NT2/D1 (cell line): ENCODE data around the gene PUS7.

Experiments used
- DNase-seq: peaks from one replicate; pipeline ENCODE4 v3.0.0-alpha.2; 2011; ENCODE audit warnings: low read depth, low spot score
- H3K27me3 ChIP-seq: 2 replicates; pipeline ENCODE4 v1.6.0; 2011; ENCODE audit warnings: mild to moderate bottlenecking; ENCODE audit not compliant: insufficient read length, insufficient read depth
- H3K36me3 ChIP-seq: 2 replicates; pipeline ENCODE4 v1.6.1; 2011; ENCODE audit warnings: mild to moderate bottlenecking, low read length, mixed read lengths; ENCODE audit not compliant: insufficient read depth, insufficient read length
- H3K4me1 ChIP-seq: 2 replicates; pipeline ENCODE4 v1.5.1; 2011; ENCODE audit not compliant: insufficient read depth, insufficient read length
- H3K4me3 ChIP-seq: 2 replicates; pipeline ENCODE4 v1.5.1; 2011; ENCODE audit warnings: low read depth; ENCODE audit not compliant: insufficient read length
- H3K9ac ChIP-seq: 2 replicates; pipeline ENCODE4 v1.6.0; 2011; ENCODE audit warnings: low read depth; ENCODE audit not compliant: insufficient read length
- H3K9me3 ChIP-seq: 2 replicates; pipeline ENCODE4 v1.5.1; 2011; ENCODE audit warnings: mild to moderate bottlenecking, low read length; ENCODE audit not compliant: insufficient read depth
- SUZ12 ChIP-seq: IDR thresholded peaks from 2 replicates; pipeline ENCODE4 v1.6.1; 2011; ENCODE audit not compliant: insufficient read length, insufficient read depth; ENCODE audit errors: extremely low read depth
- YY1 ChIP-seq: IDR thresholded peaks from 2 replicates; pipeline ENCODE4 v1.6.1; 2011; ENCODE audit not compliant: insufficient read length, insufficient read depth
- ZNF274 ChIP-seq: IDR thresholded peaks from 2 replicates; pipeline ENCODE4 v1.6.1; 2011; ENCODE audit warnings: mild to moderate bottlenecking, low read depth, low read length

The PUS7 gene

DNA sequence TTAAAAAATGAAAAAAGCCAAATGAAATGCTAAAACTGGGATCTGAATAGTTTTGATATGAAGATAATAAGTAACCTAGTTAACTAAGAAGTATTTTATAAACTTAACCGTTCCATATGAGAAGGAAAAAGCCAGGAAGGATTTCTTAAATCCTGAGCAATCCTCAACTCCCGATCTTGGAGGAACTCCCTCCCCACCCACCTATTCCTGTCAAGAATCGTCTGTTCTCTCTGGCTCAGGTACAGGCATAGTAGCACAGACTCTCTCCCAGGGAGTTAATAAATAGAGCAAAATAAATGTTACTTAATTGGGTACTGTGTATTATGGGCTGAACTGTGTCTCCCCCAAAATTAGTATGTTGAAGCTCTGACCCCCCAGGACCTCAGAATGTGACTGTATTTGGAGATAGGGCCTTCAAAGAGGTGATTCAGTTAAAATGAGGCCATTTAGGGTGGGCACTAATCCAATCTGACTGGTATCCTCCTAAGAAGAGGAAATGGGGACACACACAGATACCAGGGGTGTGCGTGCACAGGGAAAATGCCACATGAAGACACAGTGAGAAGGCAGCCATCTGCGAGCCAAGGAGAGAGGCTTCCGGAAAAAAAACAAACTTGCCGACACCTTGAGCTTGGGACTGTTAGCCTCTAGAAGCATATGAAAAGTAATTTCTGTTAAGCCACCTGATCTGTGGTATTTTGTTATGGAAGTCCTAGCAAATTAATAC, 28.7 kb downstream of the PUS7 start:
- no peak for TF ChIP-seq ZNF274
- no peak for TF ChIP-seq SUZ12
- no peak for TF ChIP-seq YY1
- no peaks in the 10 kb centered on the region for H3K4me1 ChIP-seq
- no peaks in the 10 kb centered on the region for H3K9me3 ChIP-seq
- H3K27me3 ChIP-seq, result no peaks in the 10 kb centered on the region
- no peak overlapping the region for H3K4me3 ChIP-seq
- no peak overlapping the region for H3K9ac ChIP-seq
- DNase-seq, result no peak
- H3K36me3 ChIP-seq, result peaks cover 23% of the 10 kb centered on the region

- Histone ChIP-seq H3K9ac (no peak overlapping the region), H3K36me3 (peaks cover 31% of the 10 kb centered on the region), H3K4me1 (no peaks in the 10 kb centered on the region), H3K4me3 (no peak overlapping the region), H3K27me3 (no peaks in the 10 kb centered on the region), H3K9me3 (no peaks in the 10 kb centered on the region)
- TF ChIP-seq SUZ12, result no peak
- no peak for TF ChIP-seq YY1
- no peak for TF ChIP-seq ZNF274
- DNase-seq, result no peak
Measured at GRCh38 chr7:105489409-105489808, 32.7 kb downstream of the PUS7 start.

DNA sequence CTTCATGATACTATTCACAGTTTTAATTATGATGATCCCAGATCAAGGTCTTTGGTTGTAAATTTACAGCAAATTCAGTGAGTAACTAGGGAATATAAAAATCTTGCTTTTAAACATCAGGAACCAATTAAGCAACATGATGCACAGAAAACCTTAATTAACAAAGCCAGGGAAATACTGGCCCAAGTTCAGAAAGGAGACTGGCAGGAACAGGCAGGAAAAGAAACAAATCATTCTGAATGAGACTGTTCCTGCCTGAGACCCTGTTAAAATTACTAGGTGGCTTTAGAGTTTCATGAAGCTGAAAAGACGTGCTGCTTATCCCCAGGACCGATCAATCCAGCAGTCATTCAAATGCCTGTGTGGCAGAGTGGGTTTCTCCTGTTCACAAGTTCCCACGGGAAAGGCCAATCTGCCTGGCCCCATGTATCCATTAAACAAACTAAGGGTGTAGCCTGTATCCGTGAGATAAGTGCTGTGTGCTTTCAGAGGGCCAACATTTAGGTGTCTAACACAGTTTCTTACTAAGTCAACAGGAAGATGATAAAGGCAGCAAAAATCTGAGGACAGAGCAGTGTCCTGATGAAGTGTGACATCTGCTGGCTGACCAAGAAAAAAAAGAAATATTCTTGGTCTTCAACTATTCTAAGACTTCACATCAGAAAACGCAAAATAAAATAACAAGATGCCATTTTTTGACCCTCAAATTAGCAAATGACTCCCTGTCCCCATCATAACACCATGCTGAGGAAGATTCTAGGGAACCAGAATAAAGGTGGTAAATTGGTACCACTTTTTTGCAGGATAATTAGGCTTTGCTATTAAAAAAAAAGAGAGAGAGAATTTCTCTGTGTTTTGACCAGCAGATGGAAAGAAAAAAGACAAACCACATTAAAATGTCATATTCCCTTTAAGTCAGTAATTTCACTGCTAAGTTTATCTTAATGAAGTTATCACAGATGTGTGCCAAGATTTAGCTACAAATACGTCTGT, 34.2 kb downstream of the PUS7 start:
- TF ChIP-seq SUZ12 (no peak), ZNF274 (no peak), YY1 (no peak)
- Histone ChIP-seq H3K4me3 (no peak overlapping the region), H3K4me1 (no peaks in the 10 kb centered on the region), H3K27me3 (no peaks in the 10 kb centered on the region), H3K9ac (no peak overlapping the region), H3K36me3 (peaks cover 36% of the 10 kb centered on the region), H3K9me3 (no peaks in the 10 kb centered on the region)
- DNase-seq, result no peak

GRCh38 chr7:105480931-105481330, 41.1 kb downstream of the PUS7 start:
- no peak for DNase-seq
- H3K9ac ChIP-seq, result no peak overlapping the region
- no peak for TF ChIP-seq ZNF274

DNA sequence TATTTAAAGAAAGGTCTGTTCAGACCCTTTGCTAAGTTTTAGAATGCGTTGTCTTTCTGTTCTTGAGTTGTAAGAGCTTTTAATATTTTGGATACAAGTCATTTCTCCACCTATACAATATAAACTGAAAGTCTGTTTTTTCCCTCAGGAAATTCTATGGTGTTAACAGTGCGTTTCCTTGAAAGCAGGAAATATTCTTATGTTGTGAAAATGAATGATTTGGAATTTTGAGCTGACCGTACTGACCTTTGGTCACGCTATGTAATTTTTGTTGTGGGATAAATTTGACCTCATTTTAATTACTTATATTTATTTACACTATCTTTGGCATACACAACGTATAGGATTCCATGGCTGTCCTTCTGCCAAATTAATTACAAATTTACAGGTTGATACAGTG, 43.5 kb downstream of the PUS7 start:
- peaks cover 42% of the 10 kb centered on the region for H3K36me3 ChIP-seq
- no peak overlapping the region for H3K4me3 ChIP-seq
- DNase-seq, result no peak

More at GRCh38 chr7:105480931-105481330, 41.1 kb downstream of the PUS7 start:
- Histone ChIP-seq H3K36me3 (peaks cover 52% of the 10 kb centered on the region), H3K9me3 (no peaks in the 10 kb centered on the region), H3K27me3 (no peaks in the 10 kb centered on the region), H3K4me1 (no peaks in the 10 kb centered on the region), H3K4me3 (no peak overlapping the region)

DNA sequence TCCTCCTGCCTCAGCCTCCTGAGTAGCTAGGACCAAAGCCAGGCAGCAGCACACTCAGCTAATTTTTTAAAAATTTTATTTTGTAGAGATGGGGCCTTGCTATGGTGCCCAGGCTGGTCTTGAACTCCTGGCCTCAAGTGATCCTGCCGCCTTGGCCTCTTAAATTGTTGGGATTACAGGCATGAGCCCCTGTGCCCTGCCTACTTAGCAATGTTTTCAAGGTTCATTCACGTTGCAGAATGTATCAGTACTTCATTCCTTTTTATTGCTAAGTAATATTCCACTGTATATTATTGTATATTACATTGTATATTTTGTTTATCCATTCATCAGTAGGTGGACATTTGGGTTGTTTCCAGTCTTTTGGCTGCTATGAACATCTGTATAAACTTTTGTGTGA, 44.2 kb downstream of the PUS7 start:
- H3K27me3 ChIP-seq, result no peaks in the 10 kb centered on the region
- peaks cover 38% of the 10 kb centered on the region for H3K36me3 ChIP-seq
- no peaks in the 10 kb centered on the region for H3K9me3 ChIP-seq

More for the DNA sequence above, 43.5 kb downstream of the PUS7 start:
- no peaks in the 10 kb centered on the region for H3K9me3 ChIP-seq
- H3K27me3 ChIP-seq, result no peaks in the 10 kb centered on the region
- H3K9ac ChIP-seq, result no peak overlapping the region
- TF ChIP-seq ZNF274, result no peak
- no peak for TF ChIP-seq YY1
- no peak for TF ChIP-seq SUZ12
- no peaks in the 10 kb centered on the region for H3K4me1 ChIP-seq

GRCh38 chr7:105474045-105474444, 48.0 kb downstream of the PUS7 start:
- H3K4me3 ChIP-seq, result no peak overlapping the region
- no peaks in the 10 kb centered on the region for H3K4me1 ChIP-seq
- no peak overlapping the region for H3K9ac ChIP-seq
- H3K36me3 ChIP-seq, result peaks cover 42% of the 10 kb centered on the region
- DNase-seq, result no peak
- H3K27me3 ChIP-seq, result no peaks in the 10 kb centered on the region
- H3K9me3 ChIP-seq, result no peaks in the 10 kb centered on the region
- TF ChIP-seq ZNF274 (no peak), SUZ12 (no peak), YY1 (no peak)

More for the DNA sequence above, 44.2 kb downstream of the PUS7 start:
- TF ChIP-seq SUZ12 (no peak), YY1 (no peak), ZNF274 (no peak)
- no peak for DNase-seq
- H3K9ac ChIP-seq, result no peak overlapping the region
- H3K4me3 ChIP-seq, result no peak overlapping the region
- no peaks in the 10 kb centered on the region for H3K4me1 ChIP-seq
